ENCODE results near the gene GPR17.

- no peak for TF ChIP-seq CTCF (IDR thresholded peaks at IDR 0.05; ENCODE audit: low read depth, low read length, missing input control)
- TF ChIP-seq GABPA (IDR thresholded peaks at IDR 0.05 in 1 of 2, conservative IDR thresholded peaks at IDR 0.05 in 1 of 2), result no peak
- TF ChIP-seq ATF3 (IDR thresholded peaks at IDR 0.05), result no peak
- TF ChIP-seq JUND (IDR thresholded peaks at IDR 0.05), result no peak
These were observed 3.2 kb downstream of the GPR17 start for GRCh38 chr2:127649100-127649611.

Measured in liver (tissue), 3 donors.